ENCODE data around the gene LIN9.
A peak's percentile ranks its signal among the peaks of the same experiment; 100 is the strongest.

Gene LIN9

DNA sequence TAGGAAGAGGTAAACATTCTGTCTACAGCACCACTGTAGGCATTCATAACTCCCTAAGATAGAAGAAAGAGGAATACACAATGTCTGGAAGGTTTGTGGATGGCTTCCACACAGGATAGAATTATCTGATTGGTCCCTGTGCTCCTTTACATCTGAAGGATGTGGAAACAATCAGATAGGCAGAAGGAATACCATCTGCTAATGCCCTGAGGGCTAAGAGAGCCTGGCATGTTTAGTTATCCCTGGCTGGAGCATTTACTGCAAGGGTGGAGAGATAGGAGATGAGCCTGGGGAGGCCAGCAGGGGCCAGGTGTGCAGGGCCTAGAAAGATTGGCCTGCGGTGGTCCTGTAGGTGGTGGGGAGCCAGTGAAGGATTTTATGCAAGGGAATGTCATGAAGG, 113.8 kb downstream of the LIN9 start:
- Histone ChIP-seq H3K9ac (ENCODE audit: low read length) (no peak overlapping the region), H4K8ac (ENCODE audit: low read depth, low read length) (no peak overlapping the region)

DNA sequence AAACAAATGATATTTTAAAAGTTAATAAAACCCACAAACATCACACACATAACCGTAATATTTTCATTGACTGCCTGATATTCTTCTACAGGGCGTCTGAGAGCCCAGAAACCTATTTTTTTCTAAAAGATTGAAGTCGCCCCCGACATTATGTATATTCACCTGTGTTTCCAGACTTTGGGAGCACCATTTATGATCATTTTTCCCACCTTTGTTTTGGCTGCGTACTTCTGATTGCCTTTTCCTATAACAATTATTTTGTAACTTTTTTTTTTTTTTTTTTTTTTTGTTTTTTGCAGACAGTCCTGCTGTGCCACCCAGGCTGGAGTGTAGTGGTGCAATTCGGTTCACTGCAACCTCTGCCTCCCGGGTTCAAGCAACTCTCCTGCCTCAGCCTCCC, 121.6 kb downstream of the LIN9 start:
- DNase-seq = no peak
- Histone ChIP-seq H3K14ac (ENCODE audit: low read length) (no peak overlapping the region), H2BK120ac (ENCODE audit: insufficient read depth, low read length, poor library complexity) (no peak overlapping the region), H4K91ac (ENCODE audit: low read depth, low read length) (no peak overlapping the region), H4K12ac (ENCODE audit: low read depth, low read length) (no peak overlapping the region), H2BK5ac (ENCODE audit: low read depth, low read length, poor library complexity) (no peak overlapping the region), H2AK5ac (ENCODE audit: low read length) (no peak overlapping the region), H3K4me1 (ENCODE audit: control insufficient read depth in 1 of 2, insufficient read depth in 2 of 2, low read length in 2 of 2) (peaks cover 2 to 3% of the 10 kb centered on the region in 2 experiments), H3K27me3 (ENCODE audit: insufficient read depth, low read length) (no peaks in the 10 kb centered on the region), H3K27ac (ENCODE audit: low read depth, low read length) (no peak overlapping the region), H3K79me2 (ENCODE audit: control insufficient read depth, insufficient read depth, low read length, poor library complexity) (peaks cover 14% of the 10 kb centered on the region), H3K9me3 (ENCODE audit: insufficient read depth, low read depth, low read length) (no peaks in the 10 kb centered on the region), H2BK12ac (ENCODE audit: low read length) (no peak overlapping the region), H3K18ac (ENCODE audit: low read length) (no peak overlapping the region), H3K36me3 (ENCODE audit: control insufficient read depth in 1 of 2, insufficient read depth in 2 of 2, low read length in 2 of 2) (no peaks in the 10 kb centered on the region), H4K8ac (ENCODE audit: low read depth, low read length) (no peak overlapping the region), H3K79me1 (ENCODE audit: low read length) (peaks cover 10% of the 10 kb centered on the region), H2AFZ (ENCODE audit: insufficient read depth, low read length, poor library complexity) (no peak overlapping the region), H3K4me3 (ENCODE audit: low read depth, low read length) (no peak overlapping the region), H3K4me2 (ENCODE audit: low read length) (peak overlapping the region; percentile 83), H3K4ac (ENCODE audit: low read depth, low read length) (no peak overlapping the region), H3K23ac (ENCODE audit: low read length) (no peak overlapping the region), H3K9ac (ENCODE audit: low read length) (no peak overlapping the region)
- no CpG with 5 or more reads among the region's 7 CpGs for WGBS (ENCODE audit: extremely low coverage, insufficient coverage, insufficient read length)

More for the DNA sequence above, 113.8 kb downstream of the LIN9 start:
- no peak overlapping the region for H3K23ac ChIP-seq (ENCODE audit: low read length)
- no peak overlapping the region for H3K4me2 ChIP-seq (ENCODE audit: low read length)
- H3K4me1 ChIP-seq (ENCODE audit: control insufficient read depth in 1 of 2, insufficient read depth in 2 of 2, low read length in 2 of 2) = no peaks in the 10 kb centered on the region
- H3K27me3 ChIP-seq (ENCODE audit: insufficient read depth, low read length) = no peaks in the 10 kb centered on the region
- no peak overlapping the region for H2BK120ac ChIP-seq (ENCODE audit: insufficient read depth, low read length, poor library complexity)
- H4K91ac ChIP-seq (ENCODE audit: low read depth, low read length) = no peak overlapping the region
- WGBS (ENCODE audit: extremely low coverage, insufficient coverage, insufficient read length) = no CpG with 5 or more reads among the region's 1 CpG
- no peak overlapping the region for H2AK5ac ChIP-seq (ENCODE audit: low read length)
- H3K14ac ChIP-seq (ENCODE audit: low read length) = no peak overlapping the region
- H3K4ac ChIP-seq (ENCODE audit: low read depth, low read length) = no peak overlapping the region
- DNase-seq = peak in 1 of 2 donors; percentile 58
- H4K12ac ChIP-seq (ENCODE audit: low read depth, low read length) = no peak overlapping the region
- no peak overlapping the region for H3K27ac ChIP-seq (ENCODE audit: low read depth, low read length)
- H3K9me3 ChIP-seq (ENCODE audit: insufficient read depth, low read depth, low read length) = no peaks in the 10 kb centered on the region
- H2BK5ac ChIP-seq (ENCODE audit: low read depth, low read length, poor library complexity) = no peak overlapping the region
- H2BK12ac ChIP-seq (ENCODE audit: low read length) = no peak overlapping the region
- no peaks in the 10 kb centered on the region for H3K79me1 ChIP-seq (ENCODE audit: low read length)
- H2AFZ ChIP-seq (ENCODE audit: insufficient read depth, low read length, poor library complexity) = no peak overlapping the region
- no peaks in the 10 kb centered on the region for H3K36me3 ChIP-seq (ENCODE audit: control insufficient read depth in 1 of 2, insufficient read depth in 2 of 2, low read length in 2 of 2)
- H3K79me2 ChIP-seq (ENCODE audit: control insufficient read depth, insufficient read depth, low read length, poor library complexity) = no peaks in the 10 kb centered on the region
- H3K4me3 ChIP-seq (ENCODE audit: low read depth, low read length) = no peak overlapping the region
- no peak overlapping the region for H3K18ac ChIP-seq (ENCODE audit: low read length)

DNA sequence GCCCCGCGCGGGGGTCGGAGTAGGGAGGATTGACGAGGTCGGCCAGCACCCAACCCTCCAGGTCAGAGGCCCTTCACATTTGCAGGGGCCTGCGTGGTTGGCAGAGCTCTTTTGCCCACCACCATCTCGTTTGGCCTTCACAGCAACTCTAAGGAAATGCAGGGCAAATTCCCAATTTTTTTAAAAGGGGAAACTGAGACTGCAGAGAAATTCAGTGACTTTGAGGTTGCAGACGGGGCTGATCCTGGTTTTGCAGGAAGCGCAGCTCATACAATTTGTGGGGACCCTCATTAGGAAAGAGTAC, 122.0 kb downstream of the LIN9 start:
- Histone ChIP-seq H3K14ac (ENCODE audit: low read length) (peak overlapping the region; percentile 86), H3K36me3 (ENCODE audit: control insufficient read depth in 1 of 2, insufficient read depth in 2 of 2, low read length in 2 of 2) (peaks cover 0 to under 1% of the 10 kb centered on the region in 2 experiments), H4K8ac (ENCODE audit: low read depth, low read length) (peak overlapping the region; percentile 98), H3K4me2 (ENCODE audit: low read length) (peak overlapping the region; percentile 83), H3K27ac (ENCODE audit: low read depth, low read length) (peak overlapping the region; percentile 62), H3K9me3 (ENCODE audit: insufficient read depth, low read depth, low read length) (no peaks in the 10 kb centered on the region), H3K18ac (ENCODE audit: low read length) (peak overlapping the region; percentile 91), H4K91ac (ENCODE audit: low read depth, low read length) (peak overlapping the region; percentile 98), H2BK120ac (ENCODE audit: insufficient read depth, low read length, poor library complexity) (peak overlapping the region; percentile 61), H3K79me2 (ENCODE audit: control insufficient read depth, insufficient read depth, low read length, poor library complexity) (peaks cover 18% of the 10 kb centered on the region), H2AK5ac (ENCODE audit: low read length) (no peak overlapping the region), H2BK12ac (ENCODE audit: low read length) (no peak overlapping the region), H2BK5ac (ENCODE audit: low read depth, low read length, poor library complexity) (peak overlapping the region; percentile 67), H2AFZ (ENCODE audit: insufficient read depth, low read length, poor library complexity) (peak overlapping the region; percentile 96), H3K4ac (ENCODE audit: low read depth, low read length) (peak overlapping the region; percentile 76), H3K27me3 (ENCODE audit: insufficient read depth, low read length) (no peaks in the 10 kb centered on the region), H3K4me3 (ENCODE audit: low read depth, low read length) (peak overlapping the region; percentile 96), H3K4me1 (ENCODE audit: control insufficient read depth in 1 of 2, insufficient read depth in 2 of 2, low read length in 2 of 2) (peaks cover 4 to 6% of the 10 kb centered on the region in 2 experiments), H3K23ac (ENCODE audit: low read length) (no peak overlapping the region), H3K9ac (ENCODE audit: low read length) (peak overlapping the region; percentile 77), H3K79me1 (ENCODE audit: low read length) (peaks cover 10% of the 10 kb centered on the region), H4K12ac (ENCODE audit: low read depth, low read length) (peak overlapping the region; percentile 98)
- no CpG with 5 or more reads among the region's 10 CpGs for WGBS (ENCODE audit: extremely low coverage, insufficient coverage, insufficient read length)
- no peak for DNase-seq

DNA sequence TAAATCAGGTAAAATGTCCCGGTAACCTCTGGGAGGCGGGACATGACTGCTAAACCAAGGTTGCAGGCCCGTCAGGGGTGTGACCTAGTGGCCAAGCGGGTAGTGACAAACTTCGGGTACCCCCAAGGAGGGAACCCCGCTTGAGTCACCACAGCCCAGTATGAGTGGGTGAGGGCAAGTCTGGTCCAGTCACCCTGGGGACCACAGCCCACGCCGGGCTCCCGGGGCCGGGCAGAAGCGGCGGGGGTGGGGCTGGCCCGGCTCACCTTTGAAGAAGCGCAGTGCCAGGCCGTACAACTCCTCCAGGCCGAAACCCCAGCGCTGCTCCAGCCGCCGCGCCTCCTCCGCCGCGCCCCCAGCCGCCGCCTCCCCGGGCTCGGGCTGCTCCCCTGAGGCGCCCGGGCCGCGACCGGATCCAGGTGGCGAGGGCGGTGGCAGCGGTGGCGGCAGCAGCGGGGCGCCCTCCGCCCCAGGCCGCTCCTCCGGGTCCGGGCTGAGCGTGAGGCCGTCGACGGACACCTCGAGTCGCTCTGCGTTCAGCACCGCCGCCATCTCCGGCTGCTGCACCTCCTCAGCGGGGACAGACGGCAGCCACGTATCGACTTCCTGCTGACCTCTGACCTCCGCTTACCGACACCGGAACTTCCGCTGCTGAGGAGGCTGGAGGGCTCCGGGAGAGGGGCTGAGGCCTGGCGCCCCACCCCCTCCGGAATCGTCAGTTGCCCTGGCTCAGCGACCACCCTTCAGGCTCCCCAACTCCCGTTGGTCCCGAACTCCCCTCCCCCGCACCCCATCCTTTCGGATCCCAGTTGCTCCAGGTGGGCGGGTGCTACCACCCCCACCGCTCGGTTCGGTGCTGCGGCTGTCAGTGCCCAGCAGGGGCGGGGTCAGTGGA, 122.6 kb downstream of the LIN9 start, which contains the start of gene ACBD3:
ACBD3 (minus strand) TSS at position 618 of the 895 bp plus-strand sequence; CDS start at position 552, 66 bp downstream.
- Histone ChIP-seq H2BK5ac (ENCODE audit: low read depth, low read length, poor library complexity) (peak within 1 kb of the TSS; percentile 91), H3K4me1 (ENCODE audit: control insufficient read depth in 1 of 2, insufficient read depth in 2 of 2, low read length in 2 of 2) (peaks cover 4 to 6% of the 10 kb centered on the region in 2 experiments), H4K12ac (ENCODE audit: low read depth, low read length) (peak within 1 kb of the TSS; percentile 98), H3K27ac (ENCODE audit: low read depth, low read length) (peak within 1 kb of the TSS; percentile 92), H4K91ac (ENCODE audit: low read depth, low read length) (peak within 1 kb of the TSS; percentile 98), H3K9ac (ENCODE audit: low read length) (peak within 1 kb of the TSS; percentile 97), H2BK120ac (ENCODE audit: insufficient read depth, low read length, poor library complexity) (peak within 1 kb of the TSS; percentile 91), H2AK5ac (ENCODE audit: low read length) (peak within 1 kb of the TSS; percentile 19), H3K4me2 (ENCODE audit: low read length) (peak within 1 kb of the TSS; percentile 83), H3K27me3 (ENCODE audit: insufficient read depth, low read length) (no peaks in the 10 kb centered on the region), H3K4ac (ENCODE audit: low read depth, low read length) (peak within 1 kb of the TSS; percentile 99), H3K9me3 (ENCODE audit: insufficient read depth, low read depth, low read length) (no peaks in the 10 kb centered on the region), H3K18ac (ENCODE audit: low read length) (peak within 1 kb of the TSS; percentile 91), H3K79me1 (ENCODE audit: low read length) (peaks cover 10% of the 10 kb centered on the region), H2BK12ac (ENCODE audit: low read length) (peak within 1 kb of the TSS; percentile 5), H3K79me2 (ENCODE audit: control insufficient read depth, insufficient read depth, low read length, poor library complexity) (peaks cover 21% of the 10 kb centered on the region), H2AFZ (ENCODE audit: insufficient read depth, low read length, poor library complexity) (peak within 1 kb of the TSS; percentile 96), H3K23ac (ENCODE audit: low read length) (no peak within 1 kb of the TSS), H4K8ac (ENCODE audit: low read depth, low read length) (peak within 1 kb of the TSS; percentile 98), H3K14ac (ENCODE audit: low read length) (peak within 1 kb of the TSS; percentile 98), H3K4me3 (ENCODE audit: low read depth, low read length) (peak within 1 kb of the TSS; percentile 96), H3K36me3 (ENCODE audit: control insufficient read depth in 1 of 2, insufficient read depth in 2 of 2, low read length in 2 of 2) (peaks cover 0 to 3% of the 10 kb centered on the region in 2 experiments)
- peak; percentile 77 to 86 for DNase-seq
- no CpG with 5 or more reads among the region's 75 CpGs for WGBS (ENCODE audit: extremely low coverage, insufficient coverage, insufficient read length)

All from trophoblast cell (in vitro differentiated cells and primary cell).